Measurements from ENCODE around the gene ITGA6.
"Not testable (repeated sequence)": the region's sequence is repeated elsewhere in the genome, so short reads cannot be mapped to it uniquely, and the experiment has no call there.

Gene ITGA6

GRCh38 chr2:172518995-172519394, 91.6 kb downstream of the ITGA6 start:
- no peak for DNase-seq (ENCODE audit: low read depth)

- DNase-seq (ENCODE audit: low read depth): no peak
Observed at GRCh38 chr2:172525601-172526000, 98.2 kb downstream of the ITGA6 start.

DNA sequence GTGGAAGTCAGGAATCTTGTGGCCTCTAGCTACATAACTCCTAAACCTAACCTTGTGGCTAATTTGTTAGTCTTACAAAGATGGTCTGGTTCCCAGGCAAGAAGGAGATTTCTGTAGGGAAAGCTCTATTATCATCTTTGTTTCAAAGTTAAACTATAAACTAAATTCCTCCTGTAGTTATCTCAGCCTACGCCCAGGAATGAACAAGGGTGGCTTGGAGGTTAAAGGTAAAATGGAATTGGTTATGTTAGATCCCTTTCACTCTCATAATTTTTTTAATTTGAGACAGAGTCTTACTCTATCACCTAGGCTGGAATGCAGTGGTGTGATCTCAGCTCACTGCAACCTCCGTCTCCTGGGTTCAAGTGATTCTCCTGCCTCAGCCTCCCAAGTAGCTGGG, 103.9 kb downstream of the ITGA6 start:
- no peak for DNase-seq (ENCODE audit: low read depth)

DNA sequence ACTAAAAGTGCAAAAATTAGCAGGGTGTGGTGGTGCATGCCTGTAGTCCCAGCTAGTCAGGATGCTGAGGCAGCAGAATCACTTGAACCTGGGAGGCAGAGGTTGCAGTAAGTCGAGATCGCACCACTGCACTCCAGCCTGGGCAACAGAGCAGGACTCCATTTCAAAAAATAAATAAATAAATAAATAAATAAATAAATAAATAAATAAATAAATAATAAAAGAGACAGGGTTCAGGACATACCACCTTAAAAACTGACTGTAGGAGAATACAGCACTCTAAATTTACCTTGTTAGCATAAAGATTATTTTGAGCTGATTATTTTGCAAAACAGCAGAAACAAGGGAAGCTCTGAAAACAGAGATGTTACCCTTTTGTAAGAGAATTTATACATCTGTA, 105.1 kb downstream of the ITGA6 start:
- not testable (repeated sequence) for DNase-seq (ENCODE audit: low read depth)

DNA sequence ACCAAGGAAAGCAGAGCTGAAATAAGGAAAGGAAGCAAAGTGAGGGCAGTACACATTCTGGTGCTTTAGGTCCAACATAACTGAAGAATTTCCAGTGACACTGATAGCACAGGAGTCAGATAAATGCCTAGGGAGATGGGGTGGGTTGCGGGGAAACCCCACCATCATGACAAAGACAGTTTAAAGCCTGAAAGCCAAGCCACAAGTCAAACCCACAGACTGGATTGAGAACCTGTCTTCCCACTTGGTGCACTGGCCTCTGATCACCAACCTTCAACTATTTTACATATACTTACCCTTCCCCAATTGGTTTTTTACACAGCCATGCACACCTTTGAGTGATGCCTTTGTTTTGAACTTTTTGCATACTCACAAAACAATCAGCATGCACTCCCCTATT, 106.3 kb downstream of the ITGA6 start:
- no peak for DNase-seq (ENCODE audit: low read depth)

DNA sequence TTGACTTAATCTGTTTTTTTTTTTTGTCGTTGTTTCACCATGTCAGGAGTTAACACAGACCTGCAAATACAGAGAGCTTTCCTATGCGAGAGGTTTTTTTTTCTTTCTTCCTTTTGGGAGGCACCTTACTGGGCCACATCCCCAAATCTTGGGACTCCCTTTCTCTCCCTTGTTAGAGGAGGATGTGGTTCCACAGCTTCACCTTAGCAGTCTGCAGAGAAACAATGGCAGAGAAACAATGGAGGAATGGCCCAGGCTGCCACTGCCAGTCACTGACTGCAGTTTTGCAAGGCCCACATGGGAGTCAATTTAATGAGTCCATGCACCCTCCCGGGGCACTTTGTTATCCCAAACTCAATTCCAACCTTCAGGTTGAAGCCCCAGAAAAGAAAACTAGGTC, 107.7 kb downstream of the ITGA6 start:
- DNase-seq (ENCODE audit: low read depth): no peak

GRCh38 chr2:172537851-172538250, 110.5 kb downstream of the ITGA6 start:
- not testable (repeated sequence) for DNase-seq (ENCODE audit: low read depth)

DNA sequence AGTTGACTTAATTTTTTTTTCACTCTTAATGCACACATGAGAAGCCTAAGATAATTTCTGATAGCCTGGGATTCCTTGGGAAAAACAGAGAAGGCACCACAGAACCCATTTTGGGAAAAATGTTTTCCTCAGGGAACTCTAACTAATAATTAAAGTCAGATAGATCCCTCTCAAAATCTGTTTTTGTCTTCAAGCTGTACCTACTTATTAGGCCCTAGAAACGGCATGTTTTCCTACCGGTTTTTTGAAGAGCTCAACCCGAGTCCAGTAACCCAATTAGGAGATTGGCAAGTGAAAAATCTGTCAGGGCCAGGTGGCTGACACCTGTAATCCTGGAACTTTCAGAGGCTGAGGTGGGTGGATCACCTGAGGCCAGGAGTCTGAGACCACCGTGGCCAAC, 112.4 kb downstream of the ITGA6 start:
- no peak for DNase-seq (ENCODE audit: low read depth)

DNA sequence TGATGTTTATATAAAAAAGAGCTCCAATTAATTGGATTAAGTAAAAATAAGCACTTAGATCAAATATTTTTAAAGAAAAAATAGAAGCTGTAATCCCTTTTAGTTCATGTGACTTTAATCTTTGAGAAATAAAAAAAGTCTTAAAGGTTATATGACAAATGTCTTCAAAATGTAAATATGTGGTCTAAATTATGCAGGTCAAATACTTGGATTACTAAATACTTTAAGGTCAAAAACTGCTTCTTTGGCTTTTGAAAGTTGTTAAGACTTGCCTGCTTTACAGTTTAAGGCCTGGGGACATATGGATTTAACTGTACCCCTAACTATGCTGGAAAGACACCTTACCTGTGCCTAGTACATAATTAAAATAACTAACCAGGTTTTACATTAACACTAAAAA, 113.0 kb downstream of the ITGA6 start:
- no peak for DNase-seq (ENCODE audit: low read depth)

DNA sequence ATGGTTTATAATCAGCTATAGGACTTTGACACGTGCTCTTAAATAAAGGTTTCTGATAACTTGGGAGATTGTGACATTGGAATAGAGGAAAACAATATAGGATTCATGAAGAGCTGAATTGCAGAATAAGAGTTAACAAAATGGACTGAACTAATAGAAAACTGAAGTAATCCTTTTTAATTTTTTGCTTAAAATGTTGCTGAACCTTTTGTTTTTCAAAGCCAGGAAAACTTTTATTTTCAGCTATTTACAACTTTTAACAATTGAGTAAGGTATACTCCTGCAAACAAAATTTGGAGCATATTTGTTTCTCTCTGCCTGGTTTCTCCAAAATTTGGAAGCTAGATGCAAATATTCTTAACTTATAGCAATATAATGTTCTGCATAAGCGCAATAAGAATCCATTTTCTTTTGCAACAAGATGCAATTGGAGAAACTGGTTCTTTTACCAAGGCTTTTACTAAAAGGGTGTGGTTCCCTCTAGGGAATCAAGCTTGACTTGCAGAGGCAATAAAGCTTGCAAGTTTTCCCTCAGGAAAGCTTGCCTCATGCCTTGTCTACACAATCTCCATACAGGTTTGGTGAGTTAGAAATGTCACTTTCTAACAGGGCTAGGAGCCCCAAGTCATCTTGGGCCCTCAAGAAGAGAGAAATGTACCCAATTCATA, 118.2 kb downstream of the ITGA6 start:
- no peak for DNase-seq (ENCODE audit: low read depth)

- no peak for DNase-seq (ENCODE audit: low read depth)
Observed at GRCh38 chr2:172549131-172549530, 121.7 kb downstream of the ITGA6 start.

DNA sequence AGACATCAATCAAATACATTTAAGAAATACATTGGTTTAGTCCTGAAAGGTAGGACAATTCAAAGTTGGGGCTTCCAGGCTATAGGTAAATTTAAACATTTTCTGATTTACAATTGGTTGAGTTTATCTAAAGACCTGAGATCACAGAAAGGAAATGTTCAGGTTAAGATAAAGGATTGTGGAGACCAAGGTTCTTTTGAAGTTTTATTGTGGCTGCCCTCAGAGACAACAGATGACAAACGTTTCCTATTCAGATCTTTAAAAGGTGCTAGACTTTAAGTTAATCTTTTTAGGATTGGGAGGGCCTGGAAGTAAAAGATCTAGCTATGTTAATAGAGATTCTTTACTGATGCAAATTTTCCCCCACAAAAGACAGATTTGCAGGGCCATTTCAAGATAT, 122.4 kb downstream of the ITGA6 start:
- not testable (repeated sequence) for DNase-seq (ENCODE audit: low read depth)

DNA sequence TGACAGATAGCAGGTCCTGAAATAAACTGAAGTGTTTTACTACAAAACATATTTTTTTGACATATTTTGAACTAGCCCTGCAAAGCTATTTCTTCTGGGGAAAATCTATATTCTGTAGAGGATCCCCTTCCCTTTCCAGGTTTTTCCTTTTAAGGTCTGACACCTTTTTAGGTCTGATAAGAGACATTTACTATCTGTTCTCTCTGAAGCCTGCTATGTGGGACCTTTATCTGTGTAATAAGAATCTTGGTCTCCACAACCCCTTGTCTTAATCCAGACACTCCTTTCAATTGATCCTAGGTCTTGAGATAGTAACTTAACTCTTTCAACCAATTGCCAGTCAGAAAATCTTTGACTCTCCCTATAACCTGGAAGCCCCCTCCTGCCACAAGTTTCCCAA, 123.0 kb downstream of the ITGA6 start:
- no peak for DNase-seq (ENCODE audit: low read depth)

- DNase-seq (ENCODE audit: low read depth): no peak
Observed at GRCh38 chr2:172551271-172551670, 123.9 kb downstream of the ITGA6 start.

- no peak for DNase-seq (ENCODE audit: low read depth)
Observed at GRCh38 chr2:172552547-172553291, 125.3 kb downstream of the ITGA6 start.

- no peak for DNase-seq (ENCODE audit: low read depth)
Observed at GRCh38 chr2:172554352-172555271, 127.2 kb downstream of the ITGA6 start.

DNA sequence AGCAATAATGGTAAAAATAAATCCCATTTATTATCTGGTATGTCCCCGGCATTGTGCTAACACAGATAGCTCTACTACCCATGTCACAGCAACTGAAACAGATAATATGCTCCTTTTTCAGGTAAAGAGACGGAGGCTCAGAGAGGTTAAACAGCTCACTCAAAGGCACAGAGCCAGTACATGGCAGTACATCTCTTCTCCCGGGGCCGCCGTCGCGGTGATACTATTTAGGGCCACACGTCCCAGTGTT, 127.8 kb downstream of the ITGA6 start:
- DNase-seq (ENCODE audit: low read depth): no peak
